Fibroblast of skin of left biceps (primary cell): ENCODE measurements around the gene RSU1.

ENCODE experiments used
- DNase-seq, 2 experiments: peaks; one replicate each; pipeline ENCODE4 v3.0.0-alpha.2; 2013; ENCODE audit warnings: low read depth in 2 of 2

The RSU1 gene

DNA sequence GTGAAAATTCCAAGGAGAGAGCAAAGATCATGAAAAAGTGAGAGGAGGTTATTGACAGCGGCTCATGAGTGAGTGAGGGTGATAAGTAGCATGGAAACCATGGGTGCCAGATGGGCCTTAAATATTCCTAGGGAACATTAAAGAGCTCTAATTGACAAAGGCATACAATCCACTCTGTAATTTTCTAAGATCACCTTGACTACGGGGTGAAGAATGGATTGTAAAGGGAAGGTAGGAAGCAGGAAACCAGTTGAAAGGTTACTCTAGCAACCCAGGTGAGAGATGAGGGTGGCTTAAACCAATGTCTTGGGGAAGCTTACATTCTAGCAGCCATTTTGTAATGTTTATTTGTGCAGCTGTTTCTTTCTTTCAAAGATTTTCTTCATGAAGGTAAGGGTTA, 75.7 kb downstream of the RSU1 start:
- DNase-seq: no peak

DNA sequence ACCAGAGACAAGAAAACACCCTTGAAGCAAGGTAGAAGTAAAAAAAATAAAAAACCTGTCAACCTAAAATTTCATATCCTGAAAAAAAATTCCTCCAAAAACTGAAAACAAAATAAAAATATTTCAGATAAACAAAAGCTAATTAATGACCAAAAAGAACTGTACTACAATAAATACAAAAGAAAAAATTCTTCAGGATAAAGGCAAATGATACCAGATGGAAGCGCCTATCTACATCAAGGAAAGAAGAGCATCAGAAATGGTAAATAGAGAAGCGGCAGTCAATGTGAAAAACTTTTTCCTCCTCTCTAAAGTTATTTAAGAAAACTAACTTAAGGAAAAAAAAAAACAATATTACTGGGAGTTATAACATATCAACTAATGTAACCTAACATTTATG, 79.8 kb downstream of the RSU1 start:
- DNase-seq: no peak

DNA sequence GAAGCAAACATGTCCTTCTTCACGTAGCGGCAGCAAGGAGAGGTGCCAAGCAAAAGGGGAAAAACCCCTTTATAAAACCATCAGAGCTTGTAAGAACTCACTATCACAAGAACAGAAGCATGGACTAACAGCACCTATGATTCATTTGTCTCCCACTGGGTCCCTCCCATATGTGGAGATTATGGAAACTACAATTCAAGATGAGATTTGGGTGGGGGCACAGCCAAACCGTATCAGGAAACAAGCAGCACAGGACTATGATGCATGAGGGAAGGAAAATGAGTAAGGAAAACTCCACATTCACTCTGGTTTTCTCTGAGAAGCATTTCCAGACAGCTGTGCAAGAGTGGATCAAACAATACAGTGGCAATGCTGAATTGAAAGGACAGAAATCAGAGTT, 81.6 kb downstream of the RSU1 start:
- DNase-seq: no peak

DNA sequence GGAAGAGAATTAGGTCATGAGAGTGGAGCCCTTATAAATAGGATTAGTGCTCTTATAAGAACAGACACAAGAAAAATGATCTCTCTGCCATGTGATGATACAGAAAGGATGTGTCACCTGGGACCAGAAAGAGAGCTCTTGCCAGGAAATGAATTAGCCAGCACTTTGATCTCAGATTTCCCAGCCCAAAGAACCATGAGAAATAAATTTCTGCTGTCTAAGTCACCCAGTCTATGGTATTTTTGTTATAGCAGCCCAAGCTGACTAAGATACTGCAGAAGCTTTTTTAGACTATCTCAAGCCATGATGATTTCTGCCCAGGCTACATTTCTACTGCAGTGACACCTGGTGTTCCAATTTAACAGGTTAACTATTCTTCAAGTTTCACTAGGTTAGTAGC, 84.8 kb downstream of the RSU1 start:
- DNase-seq: no peak

DNA sequence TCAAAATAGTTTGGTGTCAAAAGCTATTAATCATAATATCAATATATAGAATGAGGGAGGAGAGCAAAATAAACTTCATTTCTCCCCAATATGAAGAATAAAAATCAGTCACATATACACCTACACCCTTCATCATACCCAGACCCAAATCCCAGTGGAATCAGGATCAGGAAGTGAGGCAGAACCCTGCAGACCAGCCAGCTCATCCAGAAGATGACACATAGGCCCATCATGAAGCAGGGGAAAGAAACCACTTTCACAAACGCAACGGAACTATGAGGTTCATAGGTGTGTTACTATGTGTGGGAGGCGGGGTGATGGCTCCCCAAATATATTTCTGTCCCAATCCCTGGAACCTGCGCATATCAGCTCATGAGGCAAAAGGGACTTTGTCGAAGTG, 89.0 kb downstream of the RSU1 start:
- DNase-seq: no peak

DNA sequence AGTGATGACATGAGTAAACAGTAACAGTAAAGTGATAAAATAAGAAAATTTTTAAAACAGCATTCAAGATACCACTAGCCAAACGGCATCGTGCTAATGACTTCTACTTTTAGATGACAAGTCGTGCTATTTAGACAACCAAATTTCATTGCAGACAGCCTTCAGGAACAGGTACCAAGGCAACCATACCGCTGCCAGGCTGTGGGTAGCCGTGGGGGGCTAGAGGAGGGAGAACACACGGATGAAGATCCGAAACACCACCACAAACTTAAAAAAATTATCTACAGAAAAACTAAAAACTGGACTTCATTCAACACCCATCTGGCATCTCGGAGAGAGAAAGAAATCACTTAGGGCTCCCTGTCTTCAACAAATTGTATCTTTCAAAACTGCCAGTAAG, 89.6 kb downstream of the RSU1 start:
- DNase-seq: no peak

DNA sequence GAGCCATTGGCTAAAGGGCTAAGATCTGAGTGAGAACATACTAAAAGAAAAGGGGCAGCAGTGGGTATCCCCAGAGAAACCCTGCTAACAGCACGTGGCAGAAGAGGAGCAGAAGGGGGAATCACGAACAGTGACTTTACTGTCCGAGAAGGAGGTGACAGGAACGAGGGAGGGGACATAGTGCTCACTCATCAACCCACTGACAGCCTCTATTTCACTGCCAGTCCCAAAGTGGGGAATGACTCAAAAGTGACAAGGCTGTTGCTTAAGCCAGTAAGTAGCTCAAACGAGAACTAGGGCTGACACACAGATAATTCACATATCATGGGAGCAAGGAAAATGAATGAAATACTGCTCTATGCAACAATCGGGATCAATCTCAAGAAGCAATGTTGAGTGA, 92.7 kb downstream of the RSU1 start:
- DNase-seq: no peak

DNA sequence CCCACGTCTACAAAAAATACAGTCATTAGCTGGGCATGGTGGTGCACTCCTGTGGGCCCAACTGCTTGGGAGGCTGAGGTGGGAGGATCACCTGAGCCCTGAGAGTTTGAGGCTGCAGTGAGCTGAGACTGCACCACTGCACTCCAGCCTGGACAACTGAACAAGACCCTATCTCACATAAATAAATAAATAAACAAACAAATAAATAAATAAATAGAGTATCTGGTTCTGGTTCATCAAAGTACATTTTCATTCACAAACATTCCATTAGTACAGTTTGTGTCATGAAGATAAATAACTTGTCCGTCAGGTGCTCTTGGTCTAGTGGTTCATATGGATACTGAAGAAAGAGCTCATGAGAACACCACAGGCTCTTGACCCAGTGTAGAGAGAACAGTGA, 96.4 kb downstream of the RSU1 start:
- DNase-seq: no peak

DNA sequence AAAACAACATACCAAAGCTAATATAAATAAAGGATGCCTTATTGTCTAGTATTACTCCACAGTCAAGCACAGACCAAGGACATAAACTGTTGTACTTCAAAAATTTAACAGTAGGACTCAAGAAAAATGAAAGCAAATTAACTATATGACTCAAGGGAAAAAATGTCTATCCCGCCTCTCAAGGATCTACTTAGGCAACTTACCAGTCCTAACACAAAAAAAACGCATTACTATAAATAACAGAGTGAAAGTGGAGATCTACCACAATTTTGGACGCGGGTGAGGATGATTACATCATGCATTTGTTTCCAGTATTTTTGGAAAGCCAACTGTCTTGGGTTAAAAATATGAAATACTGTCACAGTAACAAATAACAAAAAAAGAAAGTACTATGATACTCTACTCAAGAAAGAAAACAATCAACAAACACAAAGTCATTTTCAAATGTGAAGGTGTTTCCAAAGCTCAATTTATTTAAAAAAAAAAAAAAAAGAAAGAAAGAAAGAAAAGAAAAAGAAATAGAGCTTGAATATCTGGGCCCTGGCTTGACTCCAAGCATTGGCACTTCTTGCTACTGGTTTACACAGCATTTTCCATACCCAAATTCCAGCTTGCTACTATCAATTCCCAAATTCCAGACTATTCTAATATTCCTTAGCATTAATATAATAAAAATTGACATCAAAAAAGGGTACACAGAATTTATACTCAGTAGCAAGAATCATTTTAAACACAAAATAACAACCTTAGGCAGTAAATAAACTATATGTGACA, 99.4 kb downstream of the RSU1 start:
- DNase-seq: peak; percentile 15 to 32

DNA sequence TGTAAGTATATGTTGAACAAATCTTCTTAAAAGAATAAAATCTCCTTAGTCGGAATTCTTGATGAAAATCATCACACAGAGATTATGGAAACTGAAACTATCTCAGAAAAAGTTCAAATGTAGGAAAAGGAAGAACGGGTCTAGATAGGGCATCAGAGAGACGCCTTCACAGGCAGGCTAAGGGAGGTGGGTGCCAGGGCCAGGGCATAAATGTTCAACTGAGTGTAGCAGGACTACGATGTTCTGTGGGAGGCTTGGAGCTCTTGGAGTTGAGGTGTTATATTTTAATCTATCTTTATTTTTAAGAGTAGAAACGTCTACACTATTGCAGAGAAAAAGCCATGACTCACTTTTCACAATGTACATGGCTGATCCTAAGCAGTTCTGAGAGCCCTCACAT, 101.2 kb downstream of the RSU1 start:
- no peak for DNase-seq

DNA sequence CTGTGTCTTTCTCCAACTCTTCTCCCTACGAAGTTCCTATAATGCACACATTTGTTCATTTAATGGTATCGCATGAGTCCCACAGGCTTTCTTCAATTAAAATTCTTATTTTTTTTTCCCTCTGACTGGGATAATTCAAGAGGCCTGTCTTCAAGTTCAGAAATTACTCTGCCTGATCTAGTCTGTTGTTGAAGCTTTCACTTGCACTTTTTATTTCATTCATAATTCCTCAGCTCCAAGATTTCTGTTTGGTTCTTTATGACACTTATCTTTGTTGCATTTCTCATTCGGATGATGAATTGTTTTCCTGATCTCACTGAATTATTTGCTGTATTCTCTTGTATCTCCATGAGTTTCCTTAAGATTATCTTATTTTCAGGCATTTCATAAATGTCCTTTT, 103.9 kb downstream of the RSU1 start:
- no peak for DNase-seq

DNA sequence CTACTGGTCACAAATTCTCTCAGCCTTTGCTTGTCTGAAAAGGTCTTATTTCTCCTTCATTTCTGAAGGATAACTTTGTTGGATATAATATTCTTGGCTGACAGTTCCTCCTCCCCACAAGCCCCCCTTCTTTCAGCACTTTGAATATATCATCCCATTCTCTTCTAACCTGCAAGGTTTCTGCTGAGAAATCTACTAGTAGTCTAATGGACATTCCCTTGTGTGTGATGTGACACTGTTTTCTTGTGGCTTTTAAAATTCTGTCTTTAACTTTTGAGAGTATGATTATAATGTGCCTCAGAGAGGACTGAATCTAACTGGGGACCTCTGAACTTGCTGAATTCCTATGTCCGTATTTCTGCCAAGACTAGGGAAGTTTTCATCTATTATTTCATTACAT, 104.3 kb downstream of the RSU1 start:
- no peak for DNase-seq

DNA sequence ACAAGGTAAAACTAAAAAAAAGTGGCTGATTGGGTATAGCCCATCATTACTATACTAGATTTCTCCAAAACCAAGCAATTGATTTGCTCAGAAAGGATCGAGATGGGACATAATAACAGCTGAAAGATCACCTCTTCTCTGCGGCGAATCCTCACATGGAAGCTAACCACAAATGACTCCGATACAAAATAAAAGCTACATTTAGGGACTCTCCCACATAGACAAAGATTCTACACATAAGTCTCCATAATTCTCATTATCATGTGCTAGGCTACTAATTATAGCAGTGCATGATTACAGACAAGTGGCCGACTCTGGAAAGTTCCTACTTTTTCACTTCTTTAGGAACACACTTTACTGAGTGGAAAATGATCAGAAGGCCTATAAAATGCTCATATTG, 116.9 kb downstream of the RSU1 start:
- no peak for DNase-seq

DNA sequence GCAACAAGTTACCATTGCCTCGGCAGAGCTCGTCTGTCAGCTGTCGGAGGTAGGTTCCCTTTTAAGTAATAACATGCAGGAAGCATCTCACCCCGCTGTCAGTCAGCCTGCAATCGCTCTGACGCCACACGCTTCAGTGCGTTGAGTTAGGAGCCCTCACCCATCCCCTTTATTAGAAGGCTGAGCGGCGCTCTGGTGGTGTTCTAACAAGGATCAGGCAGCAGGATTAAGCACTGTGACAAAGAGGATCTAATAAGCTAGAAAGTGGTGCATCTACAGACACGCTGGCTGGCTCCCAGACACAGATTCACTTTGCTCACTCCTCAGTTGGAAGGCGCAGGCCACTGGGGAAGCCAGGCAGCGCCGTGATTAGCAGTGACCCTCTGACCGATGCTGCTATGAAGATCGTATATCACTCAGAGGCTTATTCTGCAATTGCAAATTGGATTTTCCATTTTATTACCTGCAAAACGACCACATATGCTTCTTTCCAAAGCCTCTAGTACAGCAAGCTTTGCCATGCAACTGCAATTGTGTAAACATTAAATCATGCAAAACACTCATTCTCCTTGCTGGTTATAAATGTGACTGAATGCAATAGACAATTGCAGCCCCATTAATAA, 117.7 kb downstream of the RSU1 start:
- no peak for DNase-seq

DNA sequence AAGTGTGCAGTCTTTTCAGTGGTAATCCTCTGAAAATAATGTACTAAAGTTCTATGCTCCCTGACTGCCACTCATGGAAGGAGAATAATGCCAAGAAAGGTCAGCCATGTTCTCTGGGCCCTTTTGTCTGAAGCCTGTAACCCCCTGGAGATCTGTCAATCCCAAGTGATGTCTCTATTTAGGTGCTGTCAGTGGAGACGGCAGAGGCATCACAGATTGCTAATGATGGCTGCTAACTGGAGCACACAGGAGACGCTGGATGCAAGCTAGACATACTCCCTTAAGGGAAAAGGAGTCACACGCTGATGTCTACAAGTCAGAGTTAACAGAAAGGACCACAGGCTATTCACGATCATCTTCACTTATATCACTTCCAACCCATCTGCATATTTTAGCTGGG, 118.8 kb downstream of the RSU1 start:
- DNase-seq: no peak

DNA sequence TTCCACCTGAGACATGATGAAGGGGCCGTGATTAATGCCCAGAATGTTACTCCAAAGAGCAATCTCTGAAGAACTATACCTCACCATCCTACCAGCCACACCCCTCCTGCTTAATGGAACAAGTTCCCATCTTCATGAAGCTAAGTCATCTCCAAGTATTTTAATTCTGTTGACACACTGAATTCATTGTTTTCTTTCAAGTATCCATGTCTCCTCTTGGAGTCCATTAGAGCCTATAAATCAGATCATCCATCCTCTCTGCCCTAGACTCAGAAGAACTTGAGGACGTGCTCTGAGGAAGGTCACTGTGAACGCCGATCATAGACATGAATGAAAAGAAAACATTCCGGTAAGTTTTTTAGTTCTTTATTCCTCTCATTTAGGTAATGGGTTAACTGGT, 126.8 kb downstream of the RSU1 start:
- no peak for DNase-seq

DNA sequence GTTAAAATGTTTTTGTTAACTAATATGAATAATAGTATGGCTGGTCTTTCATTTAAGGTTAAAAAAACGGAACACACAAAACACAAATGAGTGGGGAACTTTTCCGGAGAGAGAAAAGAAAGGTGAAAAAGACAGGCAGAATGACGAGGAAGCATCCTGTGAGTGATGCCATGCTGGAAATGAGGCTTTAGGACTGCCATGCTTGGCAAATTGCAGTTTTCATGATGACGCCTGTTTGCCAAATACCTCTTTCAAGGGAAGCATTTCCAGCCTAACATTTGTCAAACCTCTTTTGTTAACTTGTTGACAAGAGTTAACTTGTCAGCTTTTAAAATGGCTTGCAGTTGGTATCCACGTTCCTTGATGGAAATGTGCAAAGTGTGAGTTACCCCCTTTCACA, 127.5 kb downstream of the RSU1 start:
- no peak for DNase-seq

DNA sequence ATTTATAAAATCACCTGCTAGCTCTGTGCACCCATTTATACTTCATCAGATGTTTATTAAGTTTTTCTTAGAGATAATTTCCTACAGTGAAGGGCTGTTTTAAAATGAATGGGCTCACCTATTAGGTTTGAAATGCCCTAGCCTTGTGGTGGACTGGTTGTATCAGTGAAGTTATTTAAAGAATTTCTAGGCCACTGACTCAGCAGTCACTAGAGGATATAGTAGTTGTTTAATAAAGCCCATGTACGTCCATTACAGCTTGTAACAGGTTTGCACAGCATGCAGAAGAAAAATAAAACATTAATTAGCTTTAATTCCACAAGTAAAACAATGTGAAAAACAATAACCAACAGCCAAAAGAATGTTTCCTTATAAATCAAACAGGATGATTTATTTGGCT, 128.0 kb downstream of the RSU1 start:
- DNase-seq: no peak

DNA sequence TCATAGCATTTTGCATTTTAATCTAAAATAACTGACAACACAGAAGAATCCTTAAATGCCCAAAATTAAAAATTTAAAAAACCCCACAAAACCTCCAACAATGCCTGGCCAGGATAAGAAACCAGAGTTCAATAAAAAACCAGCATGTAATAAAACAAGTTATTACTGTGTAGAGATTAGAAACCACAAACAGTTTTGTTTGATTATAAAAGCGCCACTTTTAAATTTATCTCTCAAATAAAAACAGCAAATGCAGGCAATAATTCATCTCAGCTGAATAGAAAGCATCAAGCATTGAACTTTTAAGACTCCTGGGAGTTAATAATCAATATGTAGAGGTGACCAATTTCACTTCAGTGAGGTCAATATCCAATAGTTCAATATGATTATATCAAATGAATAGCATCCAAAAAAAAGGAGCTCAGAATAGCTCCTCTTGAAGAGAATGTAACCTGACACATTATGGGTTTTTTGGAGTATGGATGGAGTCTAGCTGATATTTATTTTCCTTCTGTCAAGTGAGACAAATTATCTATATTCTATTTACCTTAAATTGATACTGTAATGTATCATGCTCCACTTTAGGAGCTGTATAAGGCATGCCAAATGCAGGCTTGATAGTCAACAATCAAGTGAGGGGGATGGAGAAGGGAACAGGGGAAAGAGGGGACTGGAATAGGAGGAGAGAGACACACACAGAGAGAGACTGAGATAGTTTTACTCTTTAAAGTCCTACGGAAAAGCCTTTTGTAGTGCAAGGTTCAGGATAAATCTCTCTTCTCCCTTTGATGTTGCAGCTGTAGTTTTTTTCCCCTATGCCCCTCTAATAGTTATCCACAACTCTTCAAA, 130.9 kb downstream of the RSU1 start:
- no peak for DNase-seq

DNA sequence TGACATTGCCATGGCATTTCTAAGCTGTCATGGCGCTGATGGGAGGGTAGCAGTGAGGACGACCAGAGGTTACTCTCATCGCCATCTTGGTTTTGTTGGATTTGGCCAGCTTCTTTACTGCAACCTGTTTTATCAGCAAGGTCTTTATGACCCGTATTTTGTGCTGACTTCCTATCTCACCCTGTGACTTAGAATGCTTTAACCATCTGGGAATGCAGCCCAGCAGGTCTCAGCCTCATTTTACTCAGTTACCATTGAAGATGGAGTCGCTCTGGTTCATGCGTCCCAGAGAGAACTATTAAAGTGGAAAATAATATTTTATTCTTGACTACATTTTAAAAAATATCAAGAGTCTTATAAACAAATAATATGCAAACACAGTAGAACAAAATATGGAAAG, 131.7 kb downstream of the RSU1 start:
- DNase-seq: no peak

DNA sequence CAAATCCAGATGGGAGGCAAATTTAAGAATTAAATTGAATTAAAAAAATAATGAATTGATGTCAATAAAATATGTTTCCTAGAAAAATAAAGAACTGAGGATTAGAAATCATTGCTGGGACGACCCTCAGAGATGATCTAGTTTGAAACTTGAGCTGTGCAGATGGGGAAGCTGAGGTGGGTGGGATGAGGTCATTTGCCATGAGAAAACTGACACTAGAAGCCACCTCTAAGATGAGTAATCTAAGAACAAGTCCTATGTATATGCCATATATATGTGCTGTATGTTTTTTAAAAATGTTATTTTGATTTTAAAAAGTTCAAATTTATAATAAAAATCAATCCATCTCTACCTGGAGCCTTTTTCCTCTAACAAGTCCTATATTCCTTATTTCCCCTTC, 135.7 kb downstream of the RSU1 start:
- DNase-seq: no peak

DNA sequence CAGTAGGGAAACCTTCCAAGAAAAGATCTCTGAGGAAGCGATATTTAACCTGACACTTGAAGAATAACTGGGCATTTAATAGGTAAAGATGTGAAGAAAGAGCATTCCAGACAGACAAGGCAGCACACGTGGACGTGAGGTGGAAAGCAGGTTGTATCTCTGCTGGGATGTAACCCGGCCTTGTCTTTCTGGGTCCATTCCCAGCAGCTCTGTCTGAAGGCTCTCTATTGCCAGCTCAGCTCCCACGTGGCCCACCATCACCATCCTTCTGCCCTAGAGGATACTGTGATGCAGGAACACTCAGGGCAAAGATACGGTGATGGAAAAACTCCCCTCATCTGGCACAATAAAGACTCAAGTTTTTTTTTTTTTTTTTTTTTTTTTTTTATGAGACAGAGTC, 137.7 kb downstream of the RSU1 start:
- no peak for DNase-seq

DNA sequence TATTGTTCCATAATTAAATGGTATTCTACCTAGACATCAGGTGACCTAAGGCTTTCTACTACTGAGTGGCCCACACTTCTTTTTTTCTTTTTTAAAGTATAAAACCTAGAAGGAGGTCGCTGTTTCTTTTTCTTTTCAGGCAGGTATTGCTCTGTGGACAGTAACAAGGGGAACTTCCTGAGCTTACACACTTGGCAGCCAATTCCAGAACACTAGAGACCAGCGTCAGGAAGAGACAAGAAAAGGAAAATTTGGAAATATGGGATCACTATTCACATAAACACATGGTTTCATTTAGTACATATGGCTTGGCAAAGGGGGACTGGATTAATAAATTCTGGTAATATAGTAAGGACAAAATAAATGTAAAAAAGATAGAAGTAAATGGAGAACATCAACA, 141.9 kb downstream of the RSU1 start:
- no peak for DNase-seq
